ENCODE data around the gene PSMD1.

- TF ChIP-seq EZH2 (IDR thresholded peaks at IDR 0.05) (no peak), CTCF (IDR thresholded peaks at IDR 0.05) (no peak)
These were observed 40.0 kb upstream of the PSMD1 start for GRCh38 chr2:231016566-231017230.

Data from neural progenitor cell (in vitro differentiated cells).